ENCODE measurements around the gene OSBPL2. TPM values are rescaled to one million over a fixed set of nuclear protein-coding genes. Genes with fewer than 3 reads are reported as not detected.

The OSBPL2 gene
- total and polyA plus RNA-seq, 2 donors (not counting 1 experiment from before 2014, with no cell fraction given), result 28.1 to 74.3 TPM

GRCh38 chr20:62276439-62276838 is 38.1 kb downstream of the OSBPL2 start:
- POLR2A ChIA-PET, result no interaction called here

GRCh38 chr20:62277253-62277652 is 38.9 kb downstream of the OSBPL2 start:
- Mint-ChIP-seq H3K4me1 (peaks cover 21% of the 10 kb centered on the region), H3K27me3 (no peaks in the 10 kb centered on the region), H3K4me3 (no peak overlapping the region), H3K9me3 (ENCODE audit: insufficient read depth) (no peaks in the 10 kb centered on the region), H3K27ac (no peak overlapping the region)
- POLR2A ChIA-PET, result no interaction called here
- intact Hi-C loops (cut with micrococcal nuclease), result no loop called here
- CTCF ChIA-PET, result no interaction called here
- Histone ChIP-seq H3K9me3 (ENCODE audit: control extremely low read depth in 1 of 3, control insufficient read depth in 2 of 3, insufficient read depth in 1 of 3, low read length in 2 of 3) (no peaks in the 10 kb centered on the region), H4K20me1 (ENCODE audit: control insufficient read depth, insufficient read depth, low read length, poor library complexity, severe bottlenecking) (peaks cover 8% of the 10 kb centered on the region), H3K27me3 (replicated peaks in 1 of 4; ENCODE audit: control extremely low read depth in 1 of 4, control insufficient read depth in 3 of 4, insufficient read depth in 4 of 4, low read length in 3 of 4) (no peaks in the 10 kb centered on the region), H3K4me1 (ENCODE audit: control insufficient read depth in 2 of 2, insufficient read depth in 2 of 2, low read length in 2 of 2) (peaks cover 15 to 21% of the 10 kb centered on the region in 2 donors), H3K4me3 (ENCODE audit: control extremely low read depth in 1 of 5, extremely low read depth in 1 of 5, insufficient read depth in 1 of 5, low read depth in 2 of 5, low read length in 4 of 5) (no peak overlapping the region), H3K79me2 (ENCODE audit: control insufficient read depth, insufficient read depth, low read length) (peaks cover 9% of the 10 kb centered on the region), H3K9ac (ENCODE audit: low read length) (no peak overlapping the region), H3K36me3 (replicated peaks in 1 of 2; ENCODE audit: control extremely low read depth in 1 of 2, control insufficient read depth in 1 of 2, extremely low read depth in 1 of 2, insufficient read depth in 2 of 2, low read length in 1 of 2) (peaks cover 2 to 64% of the 10 kb centered on the region in 2 experiments), H3K4me2 (replicated peaks; ENCODE audit: low read depth, low read length, poor library complexity, severe bottlenecking) (no peak overlapping the region), H2AFZ (ENCODE audit: insufficient read depth, low read depth, low read length, poor library complexity, severe bottlenecking) (no peak overlapping the region), H3K27ac (ENCODE audit: low read length in 2 of 2) (no peak overlapping the region)
- WGBS (ENCODE audit: insufficient coverage), result 90% methylated on average over 13 of the region's 13 CpGs
- no peak for TF ChIP-seq EZH2 (IDR thresholded peaks at IDR 0.05; ENCODE audit: borderline replicate concordance, insufficient read depth, low read depth, low read length, poor library complexity, severe bottlenecking)
- no peak for DNase-seq
- no peak for ATAC-seq (ENCODE audit: low read depth)

More at GRCh38 chr20:62276439-62276838, 38.1 kb downstream of the OSBPL2 start:
- H3K9me3 ChIP-seq (ENCODE audit: control extremely low read depth in 1 of 3, control insufficient read depth in 2 of 3, insufficient read depth in 1 of 3, low read length in 2 of 3), result no peaks in the 10 kb centered on the region
- WGBS (ENCODE audit: insufficient coverage), result 89% methylated on average over 6 of the region's 6 CpGs
- H3K4me2 ChIP-seq (replicated peaks; ENCODE audit: low read depth, low read length, poor library complexity, severe bottlenecking), result no peak overlapping the region
- DNase-seq (no peak), ATAC-seq (ENCODE audit: low read depth) (no peak)
- H3K4me3 ChIP-seq (ENCODE audit: control extremely low read depth in 1 of 5, extremely low read depth in 1 of 5, insufficient read depth in 1 of 5, low read depth in 2 of 5, low read length in 4 of 5), result no peak overlapping the region
- H3K27ac ChIP-seq (ENCODE audit: low read length in 2 of 2), result no peak overlapping the region
- Mint-ChIP-seq H3K27me3 (no peaks in the 10 kb centered on the region), H3K9me3 (ENCODE audit: insufficient read depth) (no peaks in the 10 kb centered on the region), H3K27ac (no peak overlapping the region), H3K4me3 (no peak overlapping the region), H3K4me1 (peaks cover 21% of the 10 kb centered on the region)
- H3K4me1 ChIP-seq (ENCODE audit: control insufficient read depth in 2 of 2, insufficient read depth in 2 of 2, low read length in 2 of 2), result peaks cover 15 to 21% of the 10 kb centered on the region in 2 donors
- peaks cover 16% of the 10 kb centered on the region for H4K20me1 ChIP-seq (ENCODE audit: control insufficient read depth, insufficient read depth, low read length, poor library complexity, severe bottlenecking)
- peaks cover 9% of the 10 kb centered on the region for H3K79me2 ChIP-seq (ENCODE audit: control insufficient read depth, insufficient read depth, low read length)
- no peak overlapping the region for H2AFZ ChIP-seq (ENCODE audit: insufficient read depth, low read depth, low read length, poor library complexity, severe bottlenecking)
- CTCF ChIA-PET, result no interaction called here
- intact Hi-C loops (cut with micrococcal nuclease), result no loop called here
- no peak overlapping the region for H3K9ac ChIP-seq (ENCODE audit: low read length)
- peaks cover 2 to 63% of the 10 kb centered on the region in 2 experiments for H3K36me3 ChIP-seq (replicated peaks in 1 of 2; ENCODE audit: control extremely low read depth in 1 of 2, control insufficient read depth in 1 of 2, extremely low read depth in 1 of 2, insufficient read depth in 2 of 2, low read length in 1 of 2)
- no peaks in the 10 kb centered on the region for H3K27me3 ChIP-seq (replicated peaks in 1 of 4; ENCODE audit: control extremely low read depth in 1 of 4, control insufficient read depth in 3 of 4, insufficient read depth in 4 of 4, low read length in 3 of 4)
- TF ChIP-seq EZH2 (IDR thresholded peaks at IDR 0.05; ENCODE audit: borderline replicate concordance, insufficient read depth, low read depth, low read length, poor library complexity, severe bottlenecking) (no peak), CTCF (IDR thresholded peaks at IDR 0.05) (no peak)
